ENCODE results near the gene ANG.
A peak's percentile ranks its signal among the peaks of the same experiment; 100 is the strongest.

Gene ANG

GRCh38 chr14:20683891-20684661, 4.5 kb upstream of the ANG start, which contains the start of gene RNASE4 (continued):
- TF ChIP-seq ZSCAN5A (tag by site-specific recombination; IDR thresholded peaks at IDR 0.05) (0 out of 2 replicates have a peak, but pooled peaks have one; percentile 49), MYNN (tag by site-specific recombination; IDR thresholded peaks at IDR 0.05; ENCODE audit: borderline replicate concordance) (no peak), ZSCAN23 (tag by site-specific recombination; IDR thresholded peaks at IDR 0.05) (no peak; the same call in 1 of the 2 replicates), ZNF529 (tag by site-specific recombination; IDR thresholded peaks at IDR 0.05; ENCODE audit: insufficient replicate concordance) (no peak), ZNF585B (tag by site-specific recombination; IDR thresholded peaks at IDR 0.05) (no peak), ZNF707 (tag by site-specific recombination; IDR thresholded peaks at IDR 0.05) (no peak), ZNF658 (tag by site-specific recombination; IDR thresholded peaks at IDR 0.05) (no peak), ZNF677 (tag by site-specific recombination; IDR thresholded peaks at IDR 0.05) (no peak), ZNF37A (tag by site-specific recombination; IDR thresholded peaks at IDR 0.05) (peak; percentile 1; the same call in 1 of the 2 replicates), ZNF473 (tag by site-specific recombination; IDR thresholded peaks at IDR 0.05) (no peak), ZNF530 (tag by site-specific recombination; IDR thresholded peaks at IDR 0.05; ENCODE audit: low read depth) (no peak), ZNF140 (tag by site-specific recombination; IDR thresholded peaks at IDR 0.05) (no peak), GLIS1 (tag by site-specific recombination; IDR thresholded peaks at IDR 0.05) (peak; percentile 81), KLF17 (tag by site-specific recombination; IDR thresholded peaks at IDR 0.05) (peak; percentile 47), ZNF266 (tag by site-specific recombination; IDR thresholded peaks at IDR 0.05; ENCODE audit: low read depth) (no peak), RBAK (tag by site-specific recombination; IDR thresholded peaks at IDR 0.05) (no peak), ZNF544 (tag by site-specific recombination; IDR thresholded peaks at IDR 0.05) (no peak), OSR2 (tag by site-specific recombination; IDR thresholded peaks at IDR 0.05) (peak; percentile 83), ZBTB11 (tag by site-specific recombination; conservative IDR thresholded peaks at IDR 0.05; ENCODE audit: low read depth) (0 out of 2 replicates have a peak, but pooled peaks have one; percentile 8), KLF9 (tag by site-specific recombination; IDR thresholded peaks at IDR 0.05; ENCODE audit: low read depth) (peak; percentile 93), ZNF549 (tag by site-specific recombination; IDR thresholded peaks at IDR 0.05) (no peak), IKZF3 (tag by site-specific recombination; IDR thresholded peaks at IDR 0.05) (peak; percentile 82), ZNF501 (tag by site-specific recombination; IDR thresholded peaks at IDR 0.05) (peak; percentile 31; the same call in 1 of the 2 replicates), ZNF624 (tag by site-specific recombination; IDR thresholded peaks at IDR 0.05) (no peak; the same call in 1 of the 2 replicates), AEBP2 (tag by site-specific recombination; IDR thresholded peaks at IDR 0.05; ENCODE audit: borderline replicate concordance) (no peak), ZNF639 (tag by site-specific recombination; IDR thresholded peaks at IDR 0.05) (peak; percentile 78), ZNF548 (tag by site-specific recombination; IDR thresholded peaks at IDR 0.05) (no peak), ZNF747 (tag by site-specific recombination; IDR thresholded peaks at IDR 0.05) (no peak), ZNF26 (tag by site-specific recombination; IDR thresholded peaks at IDR 0.05) (no peak), ZNF837 (tag by site-specific recombination; IDR thresholded peaks at IDR 0.05) (peak; percentile 55; the same call in 1 of the 2 replicates), ZNF169 (tag by site-specific recombination; IDR thresholded peaks at IDR 0.05) (no peak)
